ENCODE data around the gene BAHCC1.
A peak's percentile ranks its signal among the peaks of the same experiment; 100 is the strongest.

BAHCC1 gene

DNA sequence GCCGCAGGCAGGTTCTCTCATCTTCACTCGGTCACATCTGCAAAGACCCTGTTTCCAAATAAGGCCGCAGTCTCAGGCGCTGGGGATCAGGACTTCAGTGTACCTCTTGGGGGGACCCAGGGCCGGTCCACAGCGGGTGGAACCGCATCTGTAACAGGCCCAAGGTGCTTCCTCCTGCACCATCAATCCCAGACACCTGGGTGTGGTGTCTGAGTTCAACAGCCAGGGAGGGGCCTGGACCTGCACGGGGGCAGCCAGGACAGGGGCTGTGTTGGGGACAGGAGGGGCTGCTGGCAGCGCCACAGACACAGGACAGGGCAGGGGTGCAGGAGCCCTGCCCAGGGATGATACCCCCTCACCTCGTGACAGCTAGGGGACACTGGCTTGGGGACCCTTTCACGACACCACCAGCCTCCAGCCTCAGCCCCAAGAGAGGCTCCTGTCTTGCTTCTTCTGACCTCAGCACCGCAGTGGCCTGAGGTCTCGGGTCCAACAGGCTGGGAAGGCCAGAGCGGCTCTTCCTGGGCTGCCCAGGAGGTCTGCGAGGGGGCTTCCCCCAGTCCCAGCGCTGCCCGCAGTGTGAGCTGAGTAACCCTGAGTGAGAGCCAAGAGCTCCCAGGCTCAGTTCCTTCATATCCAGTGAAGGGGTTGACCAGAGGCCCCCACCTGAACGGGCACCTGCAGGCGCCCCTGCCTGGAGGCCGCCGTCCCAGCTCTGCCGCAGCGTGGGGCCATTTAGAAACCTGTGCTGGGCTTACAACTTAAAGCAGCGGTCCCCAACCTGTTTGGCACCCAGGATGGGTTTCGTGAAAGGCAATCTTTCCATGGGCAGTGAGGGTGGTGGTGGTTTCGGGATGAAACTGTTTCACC is 30.7 kb upstream of the BAHCC1 start:
- DNase-seq (ENCODE audit: low read depth) = no peak
- H3K4me3 ChIP-seq (ENCODE audit: control insufficient read depth, low read depth, low read length) = no peak overlapping the region
- TF ChIP-seq, protein P1, sequence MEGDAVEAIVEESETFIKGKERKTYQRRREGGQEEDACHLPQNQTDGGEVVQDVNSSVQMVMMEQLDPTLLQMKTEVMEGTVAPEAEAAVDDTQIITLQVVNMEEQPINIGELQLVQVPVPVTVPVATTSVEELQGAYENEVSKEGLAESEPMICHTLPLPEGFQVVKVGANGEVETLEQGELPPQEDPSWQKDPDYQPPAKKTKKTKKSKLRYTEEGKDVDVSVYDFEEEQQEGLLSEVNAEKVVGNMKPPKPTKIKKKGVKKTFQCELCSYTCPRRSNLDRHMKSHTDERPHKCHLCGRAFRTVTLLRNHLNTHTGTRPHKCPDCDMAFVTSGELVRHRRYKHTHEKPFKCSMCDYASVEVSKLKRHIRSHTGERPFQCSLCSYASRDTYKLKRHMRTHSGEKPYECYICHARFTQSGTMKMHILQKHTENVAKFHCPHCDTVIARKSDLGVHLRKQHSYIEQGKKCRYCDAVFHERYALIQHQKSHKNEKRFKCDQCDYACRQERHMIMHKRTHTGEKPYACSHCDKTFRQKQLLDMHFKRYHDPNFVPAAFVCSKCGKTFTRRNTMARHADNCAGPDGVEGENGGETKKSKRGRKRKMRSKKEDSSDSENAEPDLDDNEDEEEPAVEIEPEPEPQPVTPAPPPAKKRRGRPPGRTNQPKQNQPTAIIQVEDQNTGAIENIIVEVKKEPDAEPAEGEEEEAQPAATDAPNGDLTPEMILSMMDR (conservative IDR thresholded peaks at IDR 0.05; ENCODE audit: control insufficient read depth, insufficient read depth, low read depth, low read length) = no peak

DNA sequence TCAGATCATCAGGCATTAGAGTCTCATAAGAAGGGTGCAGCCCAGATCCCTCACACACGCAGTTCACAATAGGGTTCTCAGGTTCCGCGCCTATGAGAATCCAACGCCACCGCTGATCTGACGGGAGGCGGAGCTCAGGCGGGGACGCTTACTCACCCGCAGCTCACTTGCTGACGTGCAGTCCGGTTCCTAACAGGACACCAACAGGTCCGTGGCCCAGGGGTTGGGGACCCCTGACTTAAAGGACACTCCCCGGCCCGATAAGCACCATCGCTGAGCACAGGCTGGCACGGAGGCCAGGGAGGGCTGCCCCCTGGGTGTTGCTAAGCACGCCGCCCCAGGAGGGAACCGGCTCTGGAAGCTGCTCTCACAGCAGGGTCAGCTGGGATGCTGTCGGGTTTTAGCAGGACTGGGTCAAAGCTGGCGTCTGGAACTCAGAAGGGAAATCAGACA is 30.1 kb upstream of the BAHCC1 start:
- TF ChIP-seq, protein P1 (conservative IDR thresholded peaks at IDR 0.05; ENCODE audit: control insufficient read depth, insufficient read depth, low read depth, low read length) = no peak
- peak overlapping the region; percentile 22 for H3K4me3 ChIP-seq (ENCODE audit: control insufficient read depth, low read depth, low read length)
- peak; percentile 80 for DNase-seq (ENCODE audit: low read depth)

DNA sequence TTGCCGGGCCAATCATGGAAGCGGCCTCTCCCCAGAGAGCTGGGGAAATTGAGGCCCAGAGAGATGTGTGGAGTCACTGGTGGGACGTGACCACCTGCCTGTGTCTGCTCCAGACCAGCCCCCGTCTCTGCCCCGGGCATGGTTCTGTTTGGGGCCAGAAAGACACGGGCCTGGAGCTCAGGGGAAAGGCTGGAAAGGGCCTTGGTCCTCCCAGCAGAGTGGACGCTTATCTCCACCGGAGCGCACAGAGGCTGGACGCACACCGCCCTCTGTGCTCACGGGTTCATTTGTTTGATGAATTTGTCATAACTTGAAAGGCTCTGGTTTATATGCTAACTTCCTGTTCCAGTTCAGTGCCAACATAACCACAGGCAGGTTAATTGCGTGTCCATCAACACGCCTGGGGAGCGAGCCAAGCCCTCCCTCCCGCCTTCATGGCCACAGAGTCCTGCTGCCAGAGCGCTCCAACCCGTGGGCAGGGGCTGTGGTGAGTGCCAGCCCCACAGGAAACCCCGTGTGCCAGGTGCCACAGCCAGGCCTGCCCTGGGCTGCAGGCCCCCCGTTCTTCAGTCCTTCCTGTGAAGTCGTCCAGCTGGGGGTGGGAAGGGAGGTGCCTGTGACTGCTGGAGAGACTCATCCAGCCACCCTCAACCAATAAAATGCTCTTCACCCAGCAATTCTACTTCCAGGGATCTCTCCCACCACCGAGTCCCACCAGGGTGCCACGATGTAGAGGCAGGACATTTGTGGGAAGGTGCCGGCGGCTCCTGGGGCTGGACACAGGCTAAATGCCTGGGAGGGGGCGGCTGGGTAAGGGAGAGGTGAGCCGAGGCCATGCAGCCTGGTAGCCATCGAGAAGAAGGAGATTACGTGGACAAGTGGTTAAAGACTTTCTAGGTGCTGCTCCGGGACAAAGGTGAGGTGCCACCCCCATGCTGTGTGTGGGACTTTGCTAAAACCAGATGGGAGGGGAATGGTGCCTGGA is 29.4 kb upstream of the BAHCC1 start:
- H3K4me3 ChIP-seq (ENCODE audit: control insufficient read depth, low read depth, low read length) = no peak overlapping the region
- DNase-seq (ENCODE audit: low read depth) = no peak
- TF ChIP-seq, protein P1 (conservative IDR thresholded peaks at IDR 0.05; ENCODE audit: control insufficient read depth, insufficient read depth, low read depth, low read length) = no peak

DNA sequence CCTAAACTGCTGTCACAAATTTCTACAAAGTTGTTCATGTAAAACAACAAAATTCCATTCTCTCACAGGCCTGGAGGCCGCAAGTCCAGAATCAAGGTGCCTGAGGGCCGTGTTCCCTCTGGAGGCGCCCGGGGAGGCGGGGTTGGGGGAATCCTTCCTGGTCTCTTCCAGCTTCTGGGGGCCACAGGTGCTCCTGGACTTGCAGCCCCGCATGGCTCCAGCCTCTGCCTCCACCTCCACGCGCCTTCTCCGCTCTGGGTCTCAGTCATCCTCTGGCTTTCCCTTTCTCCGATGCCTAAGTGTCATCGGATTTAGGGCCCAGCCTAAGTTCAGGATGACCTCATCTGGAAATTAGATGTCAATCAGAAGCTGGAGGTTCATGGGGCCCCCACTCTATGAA is 28.6 kb upstream of the BAHCC1 start:
- no peak overlapping the region for H3K4me3 ChIP-seq (ENCODE audit: control insufficient read depth, low read depth, low read length)
- TF ChIP-seq, protein P1 (conservative IDR thresholded peaks at IDR 0.05; ENCODE audit: control insufficient read depth, insufficient read depth, low read depth, low read length) = no peak
- no peak for DNase-seq (ENCODE audit: low read depth)

- TF ChIP-seq, protein P1 (conservative IDR thresholded peaks at IDR 0.05; ENCODE audit: control insufficient read depth, insufficient read depth, low read depth, low read length) = no peak
- no peak for DNase-seq (ENCODE audit: low read depth)
- no peak overlapping the region for H3K4me3 ChIP-seq (ENCODE audit: control insufficient read depth, low read depth, low read length)
Observed at GRCh38 chr17:81367171-81367570, 28.1 kb upstream of the BAHCC1 start.

GRCh38 chr17:81368161-81369022 is 26.9 kb upstream of the BAHCC1 start:
- no peak overlapping the region for H3K4me3 ChIP-seq (ENCODE audit: control insufficient read depth, low read depth, low read length)
- TF ChIP-seq, protein P1 (conservative IDR thresholded peaks at IDR 0.05; ENCODE audit: control insufficient read depth, insufficient read depth, low read depth, low read length) = no peak
- DNase-seq (ENCODE audit: low read depth) = no peak

Data from fibroblast of mammary gland (primary cell).